ENCODE results near the gene RFFL.

The RFFL gene

GRCh38 chr17:35073991-35074627, 10.6 kb upstream of the RFFL start:
- no peak for DNase-seq (ENCODE audit: low spot score)
- in situ Hi-C loops (cut with MboI; ENCODE audit: low sequenced_read_pairs, unreplicated experiment), result no loop called here
- TF ChIP-seq, protein P1, sequence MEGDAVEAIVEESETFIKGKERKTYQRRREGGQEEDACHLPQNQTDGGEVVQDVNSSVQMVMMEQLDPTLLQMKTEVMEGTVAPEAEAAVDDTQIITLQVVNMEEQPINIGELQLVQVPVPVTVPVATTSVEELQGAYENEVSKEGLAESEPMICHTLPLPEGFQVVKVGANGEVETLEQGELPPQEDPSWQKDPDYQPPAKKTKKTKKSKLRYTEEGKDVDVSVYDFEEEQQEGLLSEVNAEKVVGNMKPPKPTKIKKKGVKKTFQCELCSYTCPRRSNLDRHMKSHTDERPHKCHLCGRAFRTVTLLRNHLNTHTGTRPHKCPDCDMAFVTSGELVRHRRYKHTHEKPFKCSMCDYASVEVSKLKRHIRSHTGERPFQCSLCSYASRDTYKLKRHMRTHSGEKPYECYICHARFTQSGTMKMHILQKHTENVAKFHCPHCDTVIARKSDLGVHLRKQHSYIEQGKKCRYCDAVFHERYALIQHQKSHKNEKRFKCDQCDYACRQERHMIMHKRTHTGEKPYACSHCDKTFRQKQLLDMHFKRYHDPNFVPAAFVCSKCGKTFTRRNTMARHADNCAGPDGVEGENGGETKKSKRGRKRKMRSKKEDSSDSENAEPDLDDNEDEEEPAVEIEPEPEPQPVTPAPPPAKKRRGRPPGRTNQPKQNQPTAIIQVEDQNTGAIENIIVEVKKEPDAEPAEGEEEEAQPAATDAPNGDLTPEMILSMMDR (IDR thresholded peaks at IDR 0.05; ENCODE audit: borderline replicate concordance, control extremely low read depth, extremely low read depth, insufficient read depth, missing control alignments), result no peak

- TF ChIP-seq, protein P1 (IDR thresholded peaks at IDR 0.05; ENCODE audit: borderline replicate concordance, control extremely low read depth, extremely low read depth, insufficient read depth, missing control alignments), result no peak
- no peak for DNase-seq (ENCODE audit: low spot score)
- in situ Hi-C loops (cut with MboI; ENCODE audit: low sequenced_read_pairs, unreplicated experiment), result no loop called here
These were observed 9.8 kb upstream of the RFFL start for GRCh38 chr17:35073183-35073790.

- DNase-seq (ENCODE audit: low spot score), result no peak
These were observed 5.8 kb upstream of the RFFL start for GRCh38 chr17:35069311-35069710.

DNA sequence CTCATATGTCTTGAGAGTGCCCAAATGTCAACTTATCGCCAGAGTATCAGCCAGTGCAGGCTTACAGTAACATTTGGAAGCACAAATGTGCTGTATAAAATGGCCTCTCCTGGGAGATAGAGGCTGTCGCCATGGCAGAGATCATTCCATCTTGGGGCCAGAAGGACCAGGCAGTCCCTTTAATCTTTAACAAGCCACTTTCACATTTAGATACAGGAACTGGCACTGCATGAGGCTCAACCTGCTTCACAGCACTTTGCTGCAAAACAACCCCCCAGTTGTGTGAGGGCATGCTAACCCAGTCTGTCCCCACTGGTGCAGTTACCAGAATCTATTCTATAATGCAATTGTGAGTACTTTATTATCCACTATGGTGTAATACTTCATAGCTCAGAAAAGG, 4.7 kb upstream of the RFFL start:
- in situ Hi-C loops (cut with MboI; ENCODE audit: low sequenced_read_pairs, unreplicated experiment), result no loop called here
- TF ChIP-seq, protein P1 (IDR thresholded peaks at IDR 0.05; ENCODE audit: borderline replicate concordance, control extremely low read depth, extremely low read depth, insufficient read depth, missing control alignments), result no peak
- no peak for DNase-seq (ENCODE audit: low spot score)

More at GRCh38 chr17:35069311-35069710, 5.8 kb upstream of the RFFL start:
- TF ChIP-seq, protein P1 (IDR thresholded peaks at IDR 0.05; ENCODE audit: borderline replicate concordance, control extremely low read depth, extremely low read depth, insufficient read depth, missing control alignments), result no peak
- in situ Hi-C loops (cut with MboI; ENCODE audit: low sequenced_read_pairs, unreplicated experiment), result no loop called here

DNA sequence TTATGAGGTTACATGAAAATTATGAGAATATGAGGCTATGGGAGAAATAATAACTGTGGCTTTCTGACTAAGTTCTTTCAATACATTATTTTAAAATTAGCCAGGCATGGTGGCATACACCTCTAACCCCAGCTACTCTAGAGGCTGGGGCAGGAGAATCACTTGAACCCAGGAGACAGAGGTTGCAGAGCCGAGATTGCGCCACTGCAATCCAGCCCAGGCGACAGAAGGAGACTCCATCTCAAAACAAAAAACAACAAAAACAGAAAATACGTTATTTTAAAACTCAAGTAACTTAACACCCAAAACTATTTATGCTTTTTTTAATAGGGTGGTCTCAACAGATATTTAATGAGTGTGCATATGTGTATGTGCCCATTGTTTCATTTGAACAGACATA, 2.4 kb upstream of the RFFL start:
- no peak for DNase-seq (ENCODE audit: low spot score)
- in situ Hi-C loops (cut with MboI; ENCODE audit: low sequenced_read_pairs, unreplicated experiment), result no loop called here
- TF ChIP-seq, protein P1 (IDR thresholded peaks at IDR 0.05; ENCODE audit: borderline replicate concordance, control extremely low read depth, extremely low read depth, insufficient read depth, missing control alignments), result no peak

DNA sequence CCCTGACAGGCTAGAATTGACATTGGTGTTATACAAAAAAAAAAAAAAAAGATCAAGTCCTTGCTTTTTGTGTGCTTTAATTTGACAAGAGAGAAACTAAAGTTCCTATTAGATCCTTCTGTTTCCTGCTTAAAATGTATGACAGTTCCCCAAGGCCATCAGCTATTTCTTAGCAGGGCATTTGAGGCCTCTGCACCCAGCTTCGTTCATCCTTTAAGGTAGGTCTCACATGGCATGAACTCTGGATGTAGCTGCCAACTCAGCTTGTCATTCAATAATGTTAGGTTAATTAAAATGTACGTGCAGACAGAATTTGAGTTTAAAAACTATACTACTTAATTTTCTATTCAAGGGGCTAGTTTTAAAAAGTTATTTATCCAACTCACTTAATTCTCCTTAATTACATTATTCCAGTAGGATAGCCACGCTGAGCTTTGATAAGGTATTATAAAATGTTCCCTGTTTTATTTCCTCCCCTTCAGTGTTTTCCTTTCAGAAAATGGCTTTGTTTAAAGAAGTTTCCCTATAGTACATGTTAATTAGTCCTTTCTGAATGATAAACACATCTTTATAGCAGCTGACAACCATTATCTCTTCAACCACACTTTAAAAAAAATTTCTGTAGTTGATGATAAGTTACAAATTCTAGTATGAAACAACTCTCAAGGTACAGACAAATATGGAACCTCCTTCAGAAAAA, 1.2 kb upstream of the RFFL start:
- TF ChIP-seq, protein P1 (IDR thresholded peaks at IDR 0.05; ENCODE audit: borderline replicate concordance, control extremely low read depth, extremely low read depth, insufficient read depth, missing control alignments), result no peak
- in situ Hi-C loops (cut with MboI; ENCODE audit: low sequenced_read_pairs, unreplicated experiment), result no loop called here
- DNase-seq (ENCODE audit: low spot score), result no peak

Measured in GM13976 (cell line).